Kidney (tissue), 14 donors: ENCODE results near the gene WWOX. TPM values are rescaled to one million over a fixed set of nuclear protein-coding genes. Genes with fewer than 3 reads are reported as not detected.
A peak's percentile ranks its signal among the peaks of the same experiment; 100 is the strongest.

Experiments
- DNase-seq, 5 donors: peaks; one replicate each; pipeline ENCODE4 v3.0.0-alpha.2; 2013 to 2020
- FAIRE-seq: peaks from 2 replicates; lab custom pipeline; 2012; peaks lifted over from hg19 to GRCh38; lab: Jason Lieb, UNC
- H3K27ac ChIP-seq, 2 donors: one replicate each; pipeline ENCODE4 v1.7.0; 2013; ENCODE audit warnings: low read depth in 2 of 2, low read length in 2 of 2, inconsistent platforms in 1 of 2
- H3K27me3 ChIP-seq: one replicate; pipeline ENCODE4 v1.7.1; 2013; ENCODE audit warnings: low read length, inconsistent platforms; ENCODE audit not compliant: control insufficient read depth, insufficient read depth
- H3K36me3 ChIP-seq, 3 donors: one replicate each; pipeline versions ENCODE4 v1.7.0 to v1.7.1; 2013; ENCODE audit warnings: low read length in 3 of 3, control low read depth in 1 of 3, inconsistent platforms in 1 of 3; ENCODE audit not compliant: insufficient read depth in 3 of 3, control insufficient read depth in 2 of 3
- H3K4me1 ChIP-seq, 3 donors: one replicate each; pipeline versions ENCODE4 v1.7.0 to v1.7.1; 2013; ENCODE audit warnings: low read length in 3 of 3, inconsistent platforms in 1 of 3, low read depth in 1 of 3; ENCODE audit not compliant: control insufficient read depth in 2 of 3, insufficient read depth in 2 of 3
- H3K4me3 ChIP-seq, 3 donors: one replicate each; pipeline versions ENCODE4 v1.7.0 to v1.8.1; 2013; ENCODE audit warnings: low read length in 3 of 3, control low read depth in 1 of 3, inconsistent platforms in 1 of 3
- H3K9ac ChIP-seq, 3 donors: one replicate each; pipeline versions ENCODE4 v1.7.0 to v1.7.1; 2013; ENCODE audit warnings: low read length in 3 of 3, control low read depth in 1 of 3, inconsistent platforms in 1 of 3
- H3K9me3 ChIP-seq, 3 donors: one replicate each; pipeline versions ENCODE4 v1.7.0 to v1.7.1; 2013; ENCODE audit warnings: low read length in 3 of 3, control low read depth in 1 of 3, inconsistent platforms in 1 of 3; ENCODE audit not compliant: control insufficient read depth in 2 of 3, insufficient read depth in 1 of 3
- CTCF ChIP-seq: IDR thresholded peaks from 3 replicates; pipeline ENCODE4 v1.5.1; 2012; ENCODE audit warnings: mild to moderate bottlenecking, moderate library complexity, borderline replicate concordance; ENCODE audit not compliant: insufficient read depth; ENCODE audit errors: extremely low read depth
- intact Hi-C: fragments of 100-400 bp; cut with DNase I; formaldehyde crosslinking; loops from one replicate; pipeline ENCODE4 v1.11.1; 2022
- polyA plus RNA-seq: library from polyadenylated mRNA; stranded (reverse); fragments of 350-450 nt; fragmentation: Illumina TruSeq; extraction: RNeasy Lipid Tissue Mini Kit (QIAGEN cat#74804); gene quantifications from one replicate; pipeline ENCODE4 v1.2.3, GENCODE V29; 2014; ENCODE audit warnings: low read depth, low replicate concordance; ENCODE audit not compliant: insufficient read depth
- total RNA-seq: library from RNA; stranded (reverse); fragmentation: NEBNext Ultra II Directional; extraction: Animal tissue kit (Norgen Biotek cat#: 25700); gene quantifications from one replicate; pipeline ENCODE4 v1.2.1, GENCODE V29; 2021
- donor health status: control.
- donor health status: control.
- donor health status: control.
- donor health status: control.
- donor health status: control.
- donor health status: DM: yes; HTN: yes; CAD: no.
- donor health status: Normal renal cell carcinoma (clear cell type).

WWOX gene
- total and polyA plus RNA-seq, 2 donors from 2014 or later, result 22.5 to 30.3 TPM

GRCh38 chr16:78795433-78795832, 696.0 kb downstream of the WWOX start:
- H3K4me1 ChIP-seq, result no peaks in the 10 kb centered on the region
- no peaks in the 10 kb centered on the region for H3K9me3 ChIP-seq
- intact Hi-C loops, result no loop called here
- TF ChIP-seq CTCF, result no peak
- no peak overlapping the region for H3K27ac ChIP-seq
- no peaks in the 10 kb centered on the region for H3K27me3 ChIP-seq
- no peak for FAIRE-seq
- H3K4me3 ChIP-seq, result no peak overlapping the region
- no peak overlapping the region for H3K9ac ChIP-seq
- no peaks in the 10 kb centered on the region for H3K36me3 ChIP-seq
- no peak for DNase-seq

GRCh38 chr16:78796221-78796866, 696.9 kb downstream of the WWOX start:
- DNase-seq, result peak in 3 of 5 donors; percentile 31 to 79 (median 48)

GRCh38 chr16:78799429-78799828, 700.0 kb downstream of the WWOX start:
- H3K9me3 ChIP-seq, result no peaks in the 10 kb centered on the region
- H3K4me1 ChIP-seq, result no peaks in the 10 kb centered on the region
- no peaks in the 10 kb centered on the region for H3K27me3 ChIP-seq
- DNase-seq (no peak), FAIRE-seq (no peak)
- intact Hi-C loops, result no loop called here
- no peak for TF ChIP-seq CTCF
- H3K9ac ChIP-seq, result no peak overlapping the region
- H3K4me3 ChIP-seq, result no peak overlapping the region
- no peaks in the 10 kb centered on the region for H3K36me3 ChIP-seq
- H3K27ac ChIP-seq, result no peak overlapping the region

More at GRCh38 chr16:78796221-78796866, 696.9 kb downstream of the WWOX start:
- H3K27me3 ChIP-seq, result no peaks in the 10 kb centered on the region
- H3K36me3 ChIP-seq, result no peaks in the 10 kb centered on the region
- no peak for TF ChIP-seq CTCF
- FAIRE-seq, result no peak
- no peak overlapping the region for H3K4me3 ChIP-seq
- no peaks in the 10 kb centered on the region for H3K9me3 ChIP-seq
- intact Hi-C loops, result no loop called here
- no peaks in the 10 kb centered on the region for H3K4me1 ChIP-seq
- H3K9ac ChIP-seq, result no peak overlapping the region
- no peak overlapping the region for H3K27ac ChIP-seq
